ENCODE measurements around the gene FHIT. TPM values are rescaled to one million over a fixed set of nuclear protein-coding genes. Genes with fewer than 3 reads are reported as not detected.
A peak's percentile ranks its signal among the peaks of the same experiment; 100 is the strongest.

Gene FHIT
- total and polyA plus RNA-seq, 2 of the 4 experiments (the other 2 are of a cell fraction): 0.07 TPM; not detected in 1

DNA sequence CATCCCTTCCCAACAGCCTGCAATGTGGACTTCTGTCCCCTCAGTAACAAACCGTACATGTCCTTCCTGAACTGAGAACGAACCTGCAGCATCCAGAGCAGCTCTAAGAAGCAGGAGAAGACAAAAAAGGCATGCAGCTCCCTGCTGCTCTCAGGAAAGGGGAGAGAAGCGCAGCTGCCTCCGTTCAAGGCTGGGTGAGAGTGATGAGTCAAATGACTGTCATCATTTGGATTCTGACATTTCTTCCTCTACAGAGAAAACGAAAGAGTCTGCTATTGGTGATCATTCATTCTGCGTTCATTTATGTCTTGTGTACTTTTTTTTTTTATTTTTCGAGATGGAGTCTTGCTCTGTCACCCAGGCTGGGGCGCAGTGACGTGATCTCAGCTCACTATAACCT is 677.8 kb downstream of the FHIT start:
- DNase-seq: peak; percentile 75
- dilution Hi-C loops (cut with HindIII; ENCODE audit: low sequenced_read_pairs, unreplicated experiment): no loop called here

More for the DNA sequence above, 677.8 kb downstream of the FHIT start:
- Histone ChIP-seq H3K18ac (ENCODE audit: low read depth, low read length) (no peak overlapping the region), H3K4ac (ENCODE audit: low read depth, low read length) (no peak overlapping the region), H4K8ac (ENCODE audit: low read depth in 2 of 2, low read length in 2 of 2) (no peak overlapping the region), H3K4me1 (ENCODE audit: control insufficient read depth, insufficient read depth, low read length) (no peaks in the 10 kb centered on the region), H2AFZ (replicated peaks; ENCODE audit: low read length, poor library complexity) (peak overlapping the region; percentile 54), H2BK20ac (ENCODE audit: low read depth, low read length) (no peak overlapping the region), H4K5ac (ENCODE audit: low read depth, low read length) (no peak overlapping the region), H3K36me3 (ENCODE audit: control insufficient read depth, insufficient read depth, low read length) (no peaks in the 10 kb centered on the region), H2AK9ac (replicated peaks; ENCODE audit: low read depth, low read length, poor library complexity) (no peak overlapping the region), H3K27me3 (ENCODE audit: control insufficient read depth, insufficient read depth, low read length) (no peaks in the 10 kb centered on the region), H3K56ac (ENCODE audit: extremely low read depth, insufficient read depth, low read length) (no peak overlapping the region), H3K27ac (ENCODE audit: insufficient read depth, low read length) (no peak overlapping the region), H2BK120ac (ENCODE audit: low read depth, low read length) (no peak overlapping the region), H3K79me1 (ENCODE audit: low read depth in 1 of 2, low read length in 2 of 2) (no peaks in the 10 kb centered on the region), H4K91ac (ENCODE audit: insufficient read depth, low read depth, low read length) (no peak overlapping the region), H3K4me3 (ENCODE audit: insufficient read depth, low read depth, low read length) (no peak overlapping the region), H3K4me2 (ENCODE audit: low read depth, low read length) (no peak overlapping the region; the same call in 1 of the 2 replicates), H3K9me3 (ENCODE audit: control insufficient read depth, insufficient read depth, low read length) (no peaks in the 10 kb centered on the region), H3K9ac (ENCODE audit: low read depth, low read length) (no peak overlapping the region), H4K20me1 (ENCODE audit: insufficient read depth, low read length) (no peaks in the 10 kb centered on the region), H3K14ac (replicated peaks; ENCODE audit: low read depth, low read length) (no peak overlapping the region), H2BK15ac (ENCODE audit: low read depth, low read length) (no peak overlapping the region), H2BK5ac (ENCODE audit: low read depth, low read length, poor library complexity, severe bottlenecking) (no peak overlapping the region), H3K23ac (ENCODE audit: low read depth, low read length) (no peak overlapping the region), H3K9me1 (ENCODE audit: insufficient read depth, low read length) (no peaks in the 10 kb centered on the region), H2AK5ac (ENCODE audit: low read depth, low read length) (no peak overlapping the region)
- intact Hi-C loops (cut with micrococcal nuclease) (loop anchor here (10.0 kb wide), 1 partner anchor 999 kb away; no protein-coding TSS in a partner anchor), in situ Hi-C loops (cut with MboI; ENCODE audit: low sequenced_read_pairs) (no loop called here)
- POLR2A ChIA-PET (ENCODE audit: unreplicated experiment): no interaction called here
- no CpG with 5 or more reads among the region's 9 CpGs for WGBS, 2 experiments (ENCODE audit: extremely low coverage in 2 of 2, insufficient read length in 1 of 2)
- CTCF ChIA-PET: interaction anchor here (0.6 to 0.7 kb wide), 2 partner anchors 1207 to 1344 kb away, joined by 3 to 4 read pairs; no protein-coding TSS in a partner anchor
- no peak for TF ChIP-seq MAZ (IDR thresholded peaks at IDR 0.05; ENCODE audit: borderline replicate concordance, low read depth, low read length)
- TF ChIP-seq RFX5 (IDR thresholded peaks at IDR 0.05; ENCODE audit: low read depth, low read length): no peak
- peak; percentile 22; the same call in 1 of the 2 replicates for TF ChIP-seq FOS (IDR thresholded peaks at IDR 0.05; ENCODE audit: low read depth, low read length)
- TF ChIP-seq MXI1 (IDR thresholded peaks at IDR 0.05; ENCODE audit: borderline replicate concordance, low read depth, low read length): no peak
- TF ChIP-seq RAD21 (IDR thresholded peaks at IDR 0.05; ENCODE audit: low read length): 0 out of 2 replicates have a peak, but pooled peaks have one; percentile 5
- TF ChIP-seq, protein P1, sequence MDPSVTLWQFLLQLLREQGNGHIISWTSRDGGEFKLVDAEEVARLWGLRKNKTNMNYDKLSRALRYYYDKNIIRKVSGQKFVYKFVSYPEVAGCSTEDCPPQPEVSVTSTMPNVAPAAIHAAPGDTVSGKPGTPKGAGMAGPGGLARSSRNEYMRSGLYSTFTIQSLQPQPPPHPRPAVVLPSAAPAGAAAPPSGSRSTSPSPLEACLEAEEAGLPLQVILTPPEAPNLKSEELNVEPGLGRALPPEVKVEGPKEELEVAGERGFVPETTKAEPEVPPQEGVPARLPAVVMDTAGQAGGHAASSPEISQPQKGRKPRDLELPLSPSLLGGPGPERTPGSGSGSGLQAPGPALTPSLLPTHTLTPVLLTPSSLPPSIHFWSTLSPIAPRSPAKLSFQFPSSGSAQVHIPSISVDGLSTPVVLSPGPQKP (IDR thresholded peaks at IDR 0.05; ENCODE audit: borderline replicate concordance, low read depth, low read length): no peak
- BruUV-seq (replicated peaks): no TSS peak
- ATAC-seq (ENCODE audit: low read depth): peak; percentile 80
